Measurements from ENCODE around the gene KIF1C.
"Not testable (repeated sequence)": the region's sequence is repeated elsewhere in the genome, so short reads cannot be mapped to it uniquely, and the experiment has no call there.

Gene KIF1C

GRCh38 chr17:5022171-5022711 is 24.5 kb downstream of the KIF1C start:
- H3K4me3 ChIP-seq (ENCODE audit: low read length): no peak overlapping the region
- DNase-seq (ENCODE audit: low read depth): no peak
- TF ChIP-seq CTCF (IDR thresholded peaks at IDR 0.05; ENCODE audit: insufficient read depth, low read depth, low read length, missing control alignments): no peak

DNA sequence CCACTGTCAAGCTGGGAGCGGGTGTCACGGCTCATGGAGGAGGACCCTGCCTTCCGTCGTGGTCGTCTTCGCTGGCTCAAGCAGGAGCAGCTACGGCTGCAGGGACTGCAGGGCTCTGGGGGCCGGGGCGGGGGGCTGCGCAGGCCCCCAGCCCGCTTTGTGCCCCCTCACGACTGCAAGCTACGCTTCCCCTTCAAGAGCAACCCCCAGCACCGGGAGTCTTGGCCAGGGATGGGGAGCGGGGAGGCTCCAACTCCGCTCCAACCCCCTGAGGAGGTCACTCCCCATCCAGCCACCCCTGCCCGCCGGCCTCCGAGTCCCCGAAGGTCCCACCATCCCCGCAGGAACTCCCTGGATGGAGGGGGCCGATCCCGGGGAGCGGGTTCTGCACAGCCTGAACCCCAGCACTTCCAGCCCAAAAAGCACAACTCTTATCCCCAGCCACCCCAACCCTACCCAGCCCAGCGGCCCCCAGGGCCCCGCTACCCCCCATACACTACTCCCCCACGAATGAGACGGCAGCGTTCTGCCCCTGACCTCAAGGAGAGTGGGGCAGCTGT is 25.9 kb downstream of the KIF1C start:
- no peak for DNase-seq (ENCODE audit: low read depth)
- H3K4me3 ChIP-seq (ENCODE audit: low read length): no peak overlapping the region
- no peak for TF ChIP-seq CTCF (IDR thresholded peaks at IDR 0.05; ENCODE audit: insufficient read depth, low read depth, low read length, missing control alignments)

GRCh38 chr17:5024604-5025003 is 26.9 kb downstream of the KIF1C start:
- no peak for TF ChIP-seq CTCF (IDR thresholded peaks at IDR 0.05; ENCODE audit: insufficient read depth, low read depth, low read length, missing control alignments)
- no peak overlapping the region for H3K4me3 ChIP-seq (ENCODE audit: low read length)
- no peak for DNase-seq (ENCODE audit: low read depth)

DNA sequence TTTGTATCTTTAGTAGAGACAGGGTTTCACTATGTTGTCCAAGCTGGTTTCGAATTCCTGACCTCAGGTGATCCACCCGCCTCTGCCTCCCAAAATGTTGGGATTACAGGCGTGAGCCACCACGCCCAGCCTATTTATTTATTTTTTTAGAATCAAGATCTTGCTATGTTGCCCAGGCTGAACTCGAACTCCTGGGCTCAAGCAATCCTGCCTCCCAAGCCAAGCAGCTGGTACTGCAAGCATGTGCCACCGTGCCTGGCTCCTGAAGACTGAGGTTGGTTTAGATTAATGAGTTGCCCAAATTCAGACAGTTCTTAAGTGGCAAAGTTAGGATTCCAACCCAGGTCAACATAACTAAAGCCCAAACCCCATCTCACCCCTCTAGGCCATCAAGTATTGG is 29.5 kb downstream of the KIF1C start:
- no peak overlapping the region for H3K4me3 ChIP-seq (ENCODE audit: low read length)
- TF ChIP-seq CTCF (IDR thresholded peaks at IDR 0.05; ENCODE audit: insufficient read depth, low read depth, low read length, missing control alignments): no peak
- no peak for DNase-seq (ENCODE audit: low read depth)

- no peak for TF ChIP-seq CTCF (IDR thresholded peaks at IDR 0.05; ENCODE audit: insufficient read depth, low read depth, low read length, missing control alignments)
- no peak for DNase-seq (ENCODE audit: low read depth)
Measured at GRCh38 chr17:5027916-5028315, 30.2 kb downstream of the KIF1C start.

GRCh38 chr17:5030168-5030567 is 32.4 kb downstream of the KIF1C start:
- not testable (repeated sequence) for DNase-seq (ENCODE audit: low read depth); H3K4me3 ChIP-seq (ENCODE audit: low read length)

More at GRCh38 chr17:5027916-5028315, 30.2 kb downstream of the KIF1C start:
- H3K4me3 ChIP-seq (ENCODE audit: low read length): no peak overlapping the region

DNA sequence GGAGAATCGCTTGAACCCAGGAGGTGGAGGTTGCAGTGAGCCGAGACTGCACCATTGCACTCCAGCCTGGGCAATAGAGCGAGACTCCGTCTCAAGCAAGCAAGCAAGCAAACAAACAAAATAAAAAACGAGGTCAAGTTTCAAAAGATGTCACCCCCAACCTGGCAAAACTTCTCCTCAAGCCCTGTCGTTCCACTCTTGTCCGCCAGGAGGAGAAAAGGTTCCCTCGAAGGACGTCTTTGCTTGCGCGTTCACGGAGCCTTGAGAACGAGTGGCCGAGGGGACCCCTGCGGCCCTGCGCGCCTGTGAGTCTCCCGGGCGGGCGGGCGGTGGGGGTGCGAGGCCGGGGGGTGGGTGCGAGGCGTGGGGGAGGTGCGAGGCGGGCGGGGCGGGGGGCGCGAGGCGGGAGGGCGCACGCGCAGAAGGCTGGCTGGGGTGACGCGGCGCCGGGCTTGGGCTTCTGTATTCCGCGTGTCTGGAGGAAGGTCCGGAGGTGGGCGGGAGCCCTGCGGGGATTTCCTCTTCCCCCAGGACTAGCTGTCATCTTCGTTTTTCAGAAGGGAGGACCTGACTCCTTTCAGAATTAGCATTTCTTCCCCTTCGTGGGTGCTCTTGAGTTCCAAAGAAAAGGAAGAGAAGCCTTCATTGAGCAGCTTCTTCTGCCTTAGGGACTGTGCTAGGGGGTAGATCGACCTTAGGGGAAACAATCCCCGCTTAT is 33.8 kb downstream of the KIF1C start:
- peak; percentile 86 for TF ChIP-seq CTCF (IDR thresholded peaks at IDR 0.05; ENCODE audit: insufficient read depth, low read depth, low read length, missing control alignments)
- DNase-seq (ENCODE audit: low read depth): peak; percentile 69
- peak overlapping the region; percentile 39 for H3K4me3 ChIP-seq (ENCODE audit: low read length)
